Spleen (tissue), 7 donors: ENCODE results near the gene SARS1.

ENCODE experiments used
- CTCF ChIP-seq, 11 experiments: fragments of 200-600 bp in 7 of 11; fragments of 450-650 bp in 4 of 11; sonication (generic) in 4 of 11; IDR thresholded peaks in 8 of 11; conservative IDR thresholded peaks in 3 of 11; 1 replicate in 7 of 11; 2 replicates in 4 of 11; pipeline versions ENCODE4 v1.4.0 to v1.8.0; 2016 to 2021; ENCODE audit warnings: antibody characterized with exemption in 11 of 11, inconsistent platforms in 4 of 11, mild to moderate bottlenecking in 1 of 11
- POLR2AphosphoS5 ChIP-seq, 3 donors: sonication (generic); formaldehyde crosslinking; IDR thresholded peaks; one replicate each; pipeline ENCODE4 v1.5.1; 2017; ENCODE audit warnings: antibody characterized with exemption in 3 of 3
- donor health status: DM: no; HTN: no; CAD: no; lungs with moderate emphysema.
- donor health status: DM: no; HTN: no; CAD: no.
- donor health status: DM: no; HTN: no; CAD: no.

GRCh38 chr1:109254621-109255096 lies 40.9 kb downstream of the SARS1 start:
- TF ChIP-seq CTCF (IDR thresholded peaks at IDR 0.05 in 8 of 11, conservative IDR thresholded peaks at IDR 0.05 in 3 of 11) (no peak), POLR2AphosphoS5 (IDR thresholded peaks at IDR 0.05) (no peak)
